Measurements from ENCODE around the gene IL34.

GRCh38 chr16:70698901-70699300, 52.5 kb downstream of the IL34 start:
- no peak for TF ChIP-seq CTCF (optimal IDR thresholded peaks at IDR 0.05 in 1 of 3, IDR thresholded peaks at IDR 0.05 in 1 of 3, conservative IDR thresholded peaks at IDR 0.05 in 1 of 3; ENCODE audit: extremely low read depth in 1 of 3, insufficient read depth in 2 of 3, low read length in 3 of 3)
- TF ChIP-seq EZH2 (IDR thresholded peaks at IDR 0.05; ENCODE audit: low read length) = no peak
